ENCODE measurements around the gene BBC3. TPM values are rescaled to one million over a fixed set of nuclear protein-coding genes. Genes with fewer than 3 reads are reported as not detected.

The BBC3 gene, protein sequence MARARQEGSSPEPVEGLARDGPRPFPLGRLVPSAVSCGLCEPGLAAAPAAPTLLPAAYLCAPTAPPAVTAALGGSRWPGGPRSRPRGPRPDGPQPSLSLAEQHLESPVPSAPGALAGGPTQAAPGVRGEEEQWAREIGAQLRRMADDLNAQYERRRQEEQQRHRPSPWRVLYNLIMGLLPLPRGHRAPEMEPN
- total RNA-seq (2022; extraction: Qiagen RNA extraction; ENCODE audit: low read depth) = 19.6 to 33.8 TPM (median 30.8 TPM) in 5 replicates

DNA sequence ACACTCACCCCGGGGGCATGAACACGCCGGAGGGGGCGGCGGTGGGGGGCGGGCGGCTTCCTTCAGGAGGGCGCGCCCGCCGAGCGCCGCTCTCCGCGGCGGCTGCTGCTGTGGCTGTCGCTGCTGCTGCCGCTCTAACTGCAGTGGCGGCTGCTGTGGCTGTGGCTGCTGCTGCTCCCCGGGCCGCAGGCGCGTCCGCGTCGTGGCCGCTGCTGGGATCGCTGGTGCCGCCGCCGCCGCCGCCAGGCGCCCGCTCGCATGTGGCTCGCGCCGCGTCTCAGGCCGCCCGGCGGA lies at the start of gene BBC3:
Gene BBC3 (minus strand): TSS at position 279 of the 294 bp plus-strand sequence. CDS start 2,768 bp downstream, outside the sequence.

DNA sequence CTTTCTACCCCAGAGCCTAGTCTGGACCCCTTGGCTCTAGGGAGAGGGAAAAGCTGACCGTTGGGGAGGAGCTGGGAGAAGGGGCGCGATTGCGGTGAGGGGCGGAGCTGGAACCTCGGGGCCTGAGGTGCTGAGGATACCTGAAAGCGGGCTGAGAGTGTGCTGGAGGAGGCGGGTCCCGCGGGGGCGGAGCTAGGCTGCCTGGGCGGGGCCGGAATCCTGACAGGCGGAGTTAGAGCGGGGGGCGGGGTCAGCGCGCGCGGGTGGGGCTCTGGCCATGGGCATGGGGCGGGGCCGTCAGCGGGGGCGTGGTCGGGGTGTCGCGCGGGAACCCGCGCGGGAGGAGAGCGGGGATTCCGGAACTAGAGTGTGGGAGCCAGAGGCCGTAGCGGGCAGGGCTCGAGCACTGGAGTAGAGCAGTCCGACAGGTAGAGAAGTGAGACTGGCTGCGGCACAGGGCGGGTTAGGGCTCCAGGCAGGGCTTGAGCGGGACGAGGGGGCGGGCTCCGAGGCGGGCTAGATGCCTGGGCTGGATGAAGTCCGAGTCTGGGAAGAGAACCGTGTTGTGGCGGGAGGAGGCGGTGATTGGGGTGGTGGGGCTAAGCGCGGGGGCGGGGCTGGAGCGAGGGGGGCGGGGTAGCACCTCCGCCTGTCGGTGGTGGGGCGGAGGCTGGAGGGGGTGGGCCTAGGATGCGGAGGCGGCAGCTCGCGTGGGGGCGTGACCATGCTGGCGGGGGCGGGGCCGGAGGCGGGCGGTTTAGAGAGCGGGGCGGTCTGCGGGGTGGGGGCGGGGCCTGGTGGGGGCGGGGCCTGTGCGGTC lies 43.3 kb upstream of the BBC3 start, which contains the start of gene INAFM1:
Gene INAFM1 (plus strand): TSS at position 815 of the 820 bp plus-strand sequence. CDS start 35 bp downstream, outside the sequence.

GRCh38 chr19:47255879-47256692 lies 25.1 kb upstream of the BBC3 start, which contains the start of gene CCDC9:
TSS of gene CCDC9 (plus strand) at chr19:47256525. CDS start at chr19:47258401, 1,876 bp downstream.

Other genes with a start within 250 kb of the BBC3 start
- gene NPAS1, start 211.4 kb downstream of the BBC3 start, total RNA-seq (2022; extraction: Qiagen RNA extraction; ENCODE audit: low read depth) = 5.6 to 8.0 TPM (median 6.0 TPM) in 5 replicates
- 30.1 to 87.8 TPM (median 74.5 TPM) in 5 replicates for gene TMEM160, start 182.6 kb downstream of the BBC3 start, total RNA-seq (2022; extraction: Qiagen RNA extraction; ENCODE audit: low read depth)
- gene ZC3H4, start 117.4 kb downstream of the BBC3 start, total RNA-seq (2022; extraction: Qiagen RNA extraction; ENCODE audit: low read depth) = 17.4 to 22.8 TPM (median 20.3 TPM) in 5 replicates
- 197 to 234 TPM (median 214 TPM) in 5 replicates for gene SAE1, start 100.4 kb downstream of the BBC3 start, total RNA-seq (2022; extraction: Qiagen RNA extraction; ENCODE audit: low read depth)
- gene CCDC9, start 25.3 kb upstream of the BBC3 start, total RNA-seq (2022; extraction: Qiagen RNA extraction; ENCODE audit: low read depth) = 22.8 to 25.2 TPM (median 24.8 TPM) in 5 replicates
- gene INAFM1, start 43.7 kb upstream of the BBC3 start, total RNA-seq (2022; extraction: Qiagen RNA extraction; ENCODE audit: low read depth) = 5.0 to 10.3 TPM (median 9.9 TPM) in 5 replicates
- 0.85 to 2.0 TPM (median 1.6 TPM) in 5 replicates for gene C5AR1, start 78.7 kb upstream of the BBC3 start, total RNA-seq (2022; extraction: Qiagen RNA extraction; ENCODE audit: low read depth)
- 0.52 to 1.2 TPM (median 0.86 TPM) in 5 replicates for gene C5AR2, start 101.0 kb upstream of the BBC3 start, total RNA-seq (2022; extraction: Qiagen RNA extraction; ENCODE audit: low read depth)
- 25.9 to 37.1 TPM (median 34.8 TPM) in 5 replicates for gene DHX34, start 118.1 kb upstream of the BBC3 start, total RNA-seq (2022; extraction: Qiagen RNA extraction; ENCODE audit: low read depth)
- gene MEIS3, start 188.3 kb upstream of the BBC3 start, total RNA-seq (2022; extraction: Qiagen RNA extraction; ENCODE audit: low read depth) = 29.4 to 41.7 TPM (median 34.2 TPM) in 5 replicates
- 0.15 to 0.48 TPM (median 0.22 TPM) in 5 replicates for gene SLC8A2, start 240.7 kb upstream of the BBC3 start, total RNA-seq (2022; extraction: Qiagen RNA extraction; ENCODE audit: low read depth)